Activated CD4-positive, alpha-beta T cell treated with anti-CD3 and anti-CD28 coated beads for 36 hours (primary cell): ENCODE data around the gene PTPN14. TPM values are rescaled to one million over a fixed set of nuclear protein-coding genes. Genes with fewer than 3 reads are reported as not detected.
"Not testable (repeated sequence)": the region's sequence is repeated elsewhere in the genome, so short reads cannot be mapped to it uniquely, and the experiment has no call there.

Source experiments
- ATAC-seq: fragments of 200-7000 bp; cut with Tn5 transposase; one replicate; pipeline ENCODE4 v1.10.0; 2021; ENCODE audit warnings: mild to moderate bottlenecking, moderate library complexity
- CTCF ChIA-PET: fragments of 350-600 bp; sonication (Branson Sonifier 250); formaldehyde crosslinking; loops from one replicate; lab custom pipeline; 2021; ENCODE audit warnings: antibody characterized with exemption; lab: Charles Lee
- POLR2A ChIA-PET: fragments of 350-600 bp; sonication (Branson Sonifier 250); formaldehyde crosslinking; loops from one replicate; lab custom pipeline; 2021; ENCODE audit warnings: antibody characterized with exemption, inconsistent platforms; lab: Charles Lee
- DNase-seq: peaks from one replicate; pipeline ENCODE4 v3.0.0-alpha.2; 2020
- H3K27ac Mint-ChIP-seq: one replicate; pipeline ENCODE4 v1.8.0; 2021; ENCODE audit warnings: mixed read lengths
- H3K27me3 Mint-ChIP-seq: one replicate; pipeline ENCODE4 v1.8.0; 2021; ENCODE audit warnings: mixed read lengths
- H3K36me3 Mint-ChIP-seq: one replicate; pipeline ENCODE4 v1.8.0; 2021; ENCODE audit warnings: low read depth, mixed read lengths
- H3K4me1 Mint-ChIP-seq: one replicate; pipeline ENCODE4 v1.8.0; 2021; ENCODE audit warnings: mixed read lengths
- H3K4me3 Mint-ChIP-seq: one replicate; pipeline ENCODE4 v1.8.0; 2021; ENCODE audit warnings: mild to moderate bottlenecking, moderate library complexity, mixed read lengths
- H3K9me3 Mint-ChIP-seq: one replicate; pipeline ENCODE4 v1.8.0; 2021; ENCODE audit warnings: low read depth, mixed read lengths
- intact Hi-C, 2 experiments: fragments of 100-400 bp; cut with DNase I in 1 of 2; cut with micrococcal nuclease in 1 of 2; formaldehyde crosslinking; loops; one replicate each; pipeline versions ENCODE4 v1.14.2 to v1.15.1; 2022 to 2024; cut with DNase I, micrococcal nuclease
- total RNA-seq, 2 experiments: library from RNA; stranded (reverse); gene quantifications; one replicate each; pipeline ENCODE4 v1.2.3, GENCODE V29; 2021

The PTPN14 gene
- 1 to 10 TPM; 4.1 to 4.3 TPM for total RNA-seq

GRCh38 chr1:214551436-214552173 lies at the start of gene PTPN14:
Gene PTPN14, minus strand, starts transcription at chr1:214551602. Its CDS starts 86,799 bp downstream, at chr1:214464803.
- H3K4me1 Mint-ChIP-seq, result peaks cover 2% of the 10 kb centered on the region
- DNase-seq, result peak; percentile 47
- ChIA-PET POLR2A (interaction anchor here (0.6 kb wide), 1 partner anchor 21 kb away, joined by 4 read pairs; no protein-coding TSS in a partner anchor), CTCF (interaction anchor here (0.8 kb wide), 1 partner anchor 220 kb away, joined by 3 read pairs; no protein-coding TSS in a partner anchor)
- intact Hi-C loops, result no loop called here
- peak within 1 kb of the TSS; percentile 24 for H3K27ac Mint-ChIP-seq
- H3K27me3 Mint-ChIP-seq, result peaks cover 44% of the 10 kb centered on the region
- ATAC-seq, result peak; percentile 71
- H3K4me3 Mint-ChIP-seq, result peak within 1 kb of the TSS; percentile 75
- H3K36me3 Mint-ChIP-seq, result no peaks in the 10 kb centered on the region
- no peaks in the 10 kb centered on the region for H3K9me3 Mint-ChIP-seq

GRCh38 chr1:214593158-214593557 lies 41.8 kb upstream of the PTPN14 start:
- Mint-ChIP-seq H3K9me3 (no peaks in the 10 kb centered on the region), H3K36me3 (no peaks in the 10 kb centered on the region), H3K4me3 (no peak overlapping the region), H3K27ac (no peak overlapping the region), H3K27me3 (peaks cover 4% of the 10 kb centered on the region), H3K4me1 (no peaks in the 10 kb centered on the region)
- DNase-seq (no peak), ATAC-seq (no peak)
- CTCF ChIA-PET, result interaction anchor here (0.7 to 2.6 kb wide), 3 partner anchors 12 to 355 kb away, joined by 3 to 8 read pairs (median 8); no protein-coding TSS in a partner anchor
- intact Hi-C loops, result no loop called here
- POLR2A ChIA-PET, result interaction anchor here (0.6 kb wide), 2 partner anchors 180 to 243 kb away, joined by 3 read pairs; no protein-coding TSS in a partner anchor

GRCh38 chr1:214591918-214592317 lies 40.5 kb upstream of the PTPN14 start:
- H3K4me1 Mint-ChIP-seq, H3K27me3 Mint-ChIP-seq, ATAC-seq, DNase-seq, H3K4me3 Mint-ChIP-seq, H3K9me3 Mint-ChIP-seq, intact Hi-C loops, H3K36me3 Mint-ChIP-seq, H3K27ac Mint-ChIP-seq: not testable (repeated sequence)
- POLR2A ChIA-PET, result interaction anchor here (0.7 kb wide), 1 partner anchor 41 kb away, joined by 4 read pairs; no protein-coding TSS in a partner anchor
- CTCF ChIA-PET, result interaction anchor here (0.7 to 2.6 kb wide), 4 partner anchors 232 to 378 kb away, joined by 3 to 8 read pairs (median 6); no protein-coding TSS in a partner anchor

GRCh38 chr1:214590696-214591095 lies 39.3 kb upstream of the PTPN14 start:
- H3K9me3 Mint-ChIP-seq, result no peaks in the 10 kb centered on the region
- H3K27ac Mint-ChIP-seq, result no peak overlapping the region
- intact Hi-C loops, result no loop called here
- no peaks in the 10 kb centered on the region for H3K4me1 Mint-ChIP-seq
- no peak overlapping the region for H3K4me3 Mint-ChIP-seq
- ATAC-seq (no peak), DNase-seq (no peak)
- no peaks in the 10 kb centered on the region for H3K36me3 Mint-ChIP-seq
- ChIA-PET CTCF (interaction anchor here (1.1 kb wide), 1 partner anchor 9 kb away, joined by 3 read pairs; no protein-coding TSS in a partner anchor), POLR2A (no interaction called here)
- peaks cover 4% of the 10 kb centered on the region for H3K27me3 Mint-ChIP-seq

- Mint-ChIP-seq H3K4me1 (peaks cover 3% of the 10 kb centered on the region), H3K4me3 (no peak overlapping the region), H3K27ac (no peak overlapping the region), H3K27me3 (peaks cover 4% of the 10 kb centered on the region), H3K36me3 (no peaks in the 10 kb centered on the region), H3K9me3 (no peaks in the 10 kb centered on the region)
- no peak for DNase-seq
- intact Hi-C loops, result loop anchor here (5.0 to 10.0 kb wide), 2 partner anchors 324 to 377 kb away; no protein-coding TSS in a partner anchor
- POLR2A ChIA-PET, result no interaction called here
- CTCF ChIA-PET, result no interaction called here
- ATAC-seq, result no peak
Measured at GRCh38 chr1:214588963-214589597, 37.7 kb upstream of the PTPN14 start.

GRCh38 chr1:214587165-214587564 lies 35.8 kb upstream of the PTPN14 start:
- Mint-ChIP-seq H3K4me3 (no peak overlapping the region), H3K27me3 (peaks cover 5% of the 10 kb centered on the region), H3K36me3 (no peaks in the 10 kb centered on the region), H3K4me1 (peaks cover 3% of the 10 kb centered on the region), H3K9me3 (no peaks in the 10 kb centered on the region), H3K27ac (no peak overlapping the region)
- intact Hi-C loops, result loop anchor here (5.0 to 10.0 kb wide), 2 partner anchors 322 to 375 kb away; no protein-coding TSS in a partner anchor
- ChIA-PET POLR2A (no interaction called here), CTCF (interaction anchor here (1.1 to 8.2 kb wide), 5 partner anchors 9 to 326 kb away, joined by 3 to 35 read pairs (median 6); no protein-coding TSS in a partner anchor)
- DNase-seq (no peak), ATAC-seq (no peak)

GRCh38 chr1:214586621-214587020 lies 35.2 kb upstream of the PTPN14 start:
- CTCF ChIA-PET, result interaction anchor here (0.9 to 8.2 kb wide), 6 partner anchors 9 to 326 kb away, joined by 3 to 35 read pairs (median 6); no protein-coding TSS in a partner anchor
- DNase-seq, result no peak
- intact Hi-C loops, result loop anchor here (5.0 to 10.0 kb wide), 2 partner anchors 322 to 374 kb away; no protein-coding TSS in a partner anchor

GRCh38 chr1:214584805-214585766 lies 33.7 kb upstream of the PTPN14 start:
- Mint-ChIP-seq H3K4me3 (no peak overlapping the region), H3K27me3 (peaks cover 3% of the 10 kb centered on the region), H3K27ac (no peak overlapping the region), H3K9me3 (no peaks in the 10 kb centered on the region), H3K4me1 (peaks cover 6% of the 10 kb centered on the region), H3K36me3 (no peaks in the 10 kb centered on the region)
- no peak for DNase-seq
- intact Hi-C loops, result loop anchor here (1.0 to 10.0 kb wide), 6 partner anchors 196 to 373 kb away; no protein-coding TSS in a partner anchor
- CTCF ChIA-PET, result interaction anchor here (0.6 to 8.2 kb wide), 21 partner anchors 9 to 1797 kb away, joined by 3 to 67 read pairs (median 4); no protein-coding TSS in a partner anchor
- ATAC-seq, result peak; percentile 89
- POLR2A ChIA-PET, result interaction anchor here (0.7 kb wide), 1 partner anchor 1978 kb away, joined by 4 read pairs; no protein-coding TSS in a partner anchor

More at GRCh38 chr1:214586621-214587020, 35.2 kb upstream of the PTPN14 start:
- Mint-ChIP-seq H3K4me3 (no peak overlapping the region), H3K4me1 (peaks cover 6% of the 10 kb centered on the region), H3K9me3 (no peaks in the 10 kb centered on the region), H3K36me3 (no peaks in the 10 kb centered on the region), H3K27ac (no peak overlapping the region), H3K27me3 (peaks cover 7% of the 10 kb centered on the region)
- POLR2A ChIA-PET, result no interaction called here
- ATAC-seq, result no peak

- H3K4me1 Mint-ChIP-seq, result peaks cover 6% of the 10 kb centered on the region
- H3K27me3 Mint-ChIP-seq, result peaks cover 5% of the 10 kb centered on the region
- intact Hi-C loops, result loop anchor here in 1 of 2 experiments (2.0 to 10.0 kb wide), 2 partner anchors 195 to 319 kb away; no protein-coding TSS in a partner anchor
- H3K4me3 Mint-ChIP-seq, result no peak overlapping the region
- DNase-seq (no peak), ATAC-seq (no peak)
- POLR2A ChIA-PET, result no interaction called here
- no peaks in the 10 kb centered on the region for H3K36me3 Mint-ChIP-seq
- no peaks in the 10 kb centered on the region for H3K9me3 Mint-ChIP-seq
- no peak overlapping the region for H3K27ac Mint-ChIP-seq
- CTCF ChIA-PET, result interaction anchor here (0.8 to 8.2 kb wide), 11 partner anchors 10 to 323 kb away, joined by 3 to 67 read pairs (median 6); no protein-coding TSS in a partner anchor
Measured at GRCh38 chr1:214583824-214584554, 32.6 kb upstream of the PTPN14 start.
